NT2/D1 (cell line): Measurements from ENCODE around the gene KREMEN1.
"Not testable (repeated sequence)": the region's sequence is repeated elsewhere in the genome, so short reads cannot be mapped to it uniquely, and the experiment has no call there.

Experiments
- SUZ12 ChIP-seq: IDR thresholded peaks from 2 replicates; pipeline ENCODE4 v1.6.1; 2011; ENCODE audit not compliant: insufficient read length, insufficient read depth; ENCODE audit errors: extremely low read depth
- ZNF274 ChIP-seq: IDR thresholded peaks from 2 replicates; pipeline ENCODE4 v1.6.1; 2011; ENCODE audit warnings: mild to moderate bottlenecking, low read depth, low read length

GRCh38 chr22:29120098-29120912, 47.5 kb downstream of the KREMEN1 start:
- not testable (repeated sequence) for TF ChIP-seq SUZ12, ZNF274
